Spleen (tissue), 7 donors: ENCODE results near the gene RELL1.

Source experiments
- POLR2A ChIP-seq, 3 donors: fragments of 450-650 bp; IDR thresholded peaks; one replicate each; pipeline ENCODE4 v1.5.1; 2017; ENCODE audit warnings: antibody characterized with exemption in 3 of 3, mild to moderate bottlenecking in 1 of 3
- POLR2AphosphoS5 ChIP-seq, 3 donors: sonication (generic); formaldehyde crosslinking; IDR thresholded peaks; one replicate each; pipeline ENCODE4 v1.5.1; 2017; ENCODE audit warnings: antibody characterized with exemption in 3 of 3
- TF ChIP-seq, protein P1 (sequence below), 11 experiments: fragments of 200-600 bp in 7 of 11; fragments of 450-650 bp in 4 of 11; sonication (generic) in 4 of 11; IDR thresholded peaks in 8 of 11; conservative IDR thresholded peaks in 3 of 11; 1 replicate in 7 of 11; 2 replicates in 4 of 11; pipeline versions ENCODE4 v1.4.0 to v1.8.0; 2016 to 2021; ENCODE audit warnings: antibody characterized with exemption in 11 of 11, inconsistent platforms in 4 of 11, mild to moderate bottlenecking in 1 of 11
- donor health status: DM: no; HTN: no; CAD: no; lungs with moderate emphysema.
- donor health status: DM: no; HTN: no; CAD: no.
- donor health status: DM: no; HTN: no; CAD: no.

DNA sequence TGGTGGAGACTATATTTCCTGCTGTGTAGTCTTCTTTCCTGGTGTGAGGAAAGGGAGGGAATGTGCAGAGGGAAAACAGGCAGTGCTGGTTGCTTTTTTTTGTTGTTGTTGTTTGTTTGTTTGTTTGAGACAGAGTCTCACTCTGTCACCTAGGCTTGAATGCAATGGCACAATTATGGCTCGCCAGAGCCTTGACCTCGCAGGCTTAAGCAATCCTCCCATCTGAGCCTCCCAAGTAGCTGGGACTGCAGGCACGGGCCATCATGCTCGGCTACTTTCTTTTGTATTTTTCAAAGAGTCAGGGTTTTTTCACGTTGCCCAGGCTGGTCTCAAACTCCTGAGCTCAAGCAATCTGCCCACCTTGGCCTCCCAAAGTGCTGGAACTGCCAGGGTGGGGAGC, 82.5 kb downstream of the RELL1 start:
- TF ChIP-seq, protein P1, sequence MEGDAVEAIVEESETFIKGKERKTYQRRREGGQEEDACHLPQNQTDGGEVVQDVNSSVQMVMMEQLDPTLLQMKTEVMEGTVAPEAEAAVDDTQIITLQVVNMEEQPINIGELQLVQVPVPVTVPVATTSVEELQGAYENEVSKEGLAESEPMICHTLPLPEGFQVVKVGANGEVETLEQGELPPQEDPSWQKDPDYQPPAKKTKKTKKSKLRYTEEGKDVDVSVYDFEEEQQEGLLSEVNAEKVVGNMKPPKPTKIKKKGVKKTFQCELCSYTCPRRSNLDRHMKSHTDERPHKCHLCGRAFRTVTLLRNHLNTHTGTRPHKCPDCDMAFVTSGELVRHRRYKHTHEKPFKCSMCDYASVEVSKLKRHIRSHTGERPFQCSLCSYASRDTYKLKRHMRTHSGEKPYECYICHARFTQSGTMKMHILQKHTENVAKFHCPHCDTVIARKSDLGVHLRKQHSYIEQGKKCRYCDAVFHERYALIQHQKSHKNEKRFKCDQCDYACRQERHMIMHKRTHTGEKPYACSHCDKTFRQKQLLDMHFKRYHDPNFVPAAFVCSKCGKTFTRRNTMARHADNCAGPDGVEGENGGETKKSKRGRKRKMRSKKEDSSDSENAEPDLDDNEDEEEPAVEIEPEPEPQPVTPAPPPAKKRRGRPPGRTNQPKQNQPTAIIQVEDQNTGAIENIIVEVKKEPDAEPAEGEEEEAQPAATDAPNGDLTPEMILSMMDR (IDR thresholded peaks at IDR 0.05 in 8 of 11, conservative IDR thresholded peaks at IDR 0.05 in 3 of 11): no peak
- TF ChIP-seq POLR2A (IDR thresholded peaks at IDR 0.05): no peak
- TF ChIP-seq POLR2AphosphoS5 (IDR thresholded peaks at IDR 0.05): no peak
